Measurements from ENCODE around the gene MAP6D1. TPM values are rescaled to one million over a fixed set of nuclear protein-coding genes. Genes with fewer than 3 reads are reported as not detected.

The MAP6D1 gene
- total and polyA plus RNA-seq, 2 of the 4 experiments (the other 2 are of a cell fraction): 2.7 to 5.2 TPM

DNA sequence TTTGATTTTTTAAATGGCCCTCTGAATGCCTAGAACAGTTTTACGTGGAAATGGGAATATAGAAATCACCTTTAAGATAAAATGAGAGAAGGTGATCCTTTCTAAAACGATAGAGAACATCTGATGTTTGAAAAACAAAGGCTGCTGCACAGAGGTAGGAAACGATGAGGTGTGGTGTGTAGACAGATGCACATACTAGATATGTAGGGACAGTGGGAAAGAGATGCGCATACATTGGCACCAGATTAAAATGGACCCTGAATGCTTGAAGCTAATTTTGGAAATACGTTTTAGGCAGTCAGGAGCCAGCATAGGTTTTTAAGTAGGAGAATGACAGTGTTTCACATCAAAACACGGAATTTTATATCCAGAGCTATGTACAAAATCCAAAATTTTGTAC lies 29.0 kb downstream of the MAP6D1 start:
- POLR2A ChIA-PET (ENCODE audit: unreplicated experiment): no interaction called here
- dilution Hi-C loops (cut with HindIII; ENCODE audit: low sequenced_read_pairs, unreplicated experiment): no loop called here

More for the DNA sequence above, 29.0 kb downstream of the MAP6D1 start:
- Histone ChIP-seq H4K91ac (ENCODE audit: insufficient read depth, low read depth, low read length) (no peak overlapping the region), H3K9ac (ENCODE audit: low read depth, low read length) (no peak overlapping the region), H3K4ac (ENCODE audit: low read depth, low read length) (no peak overlapping the region), H2BK20ac (ENCODE audit: low read depth, low read length) (no peak overlapping the region), H3K18ac (ENCODE audit: low read depth, low read length) (no peak overlapping the region), H2AK9ac (replicated peaks; ENCODE audit: low read depth, low read length, poor library complexity) (no peak overlapping the region), H3K14ac (replicated peaks; ENCODE audit: low read depth, low read length) (no peak overlapping the region), H4K8ac (ENCODE audit: low read depth in 2 of 2, low read length in 2 of 2) (no peak overlapping the region), H2BK5ac (ENCODE audit: low read depth, low read length, poor library complexity, severe bottlenecking) (no peak overlapping the region), H3K4me1 (ENCODE audit: control insufficient read depth, insufficient read depth, low read length) (no peaks in the 10 kb centered on the region), H3K56ac (ENCODE audit: extremely low read depth, insufficient read depth, low read length) (no peak overlapping the region), H3K27ac (ENCODE audit: insufficient read depth, low read length) (no peak overlapping the region), H4K5ac (ENCODE audit: low read depth, low read length) (no peak overlapping the region), H2AFZ (replicated peaks; ENCODE audit: low read length, poor library complexity) (no peak overlapping the region), H3K27me3 (ENCODE audit: control insufficient read depth, insufficient read depth, low read length) (no peaks in the 10 kb centered on the region), H2BK15ac (ENCODE audit: low read depth, low read length) (no peak overlapping the region), H3K23ac (ENCODE audit: low read depth, low read length) (no peak overlapping the region), H3K9me1 (ENCODE audit: insufficient read depth, low read length) (no peaks in the 10 kb centered on the region), H2AK5ac (ENCODE audit: low read depth, low read length) (no peak overlapping the region), H3K4me2 (ENCODE audit: low read depth, low read length) (no peak overlapping the region), H3K79me1 (ENCODE audit: low read depth in 1 of 2, low read length in 2 of 2) (peaks cover 7 to 16% of the 10 kb centered on the region in 2 experiments), H3K4me3 (ENCODE audit: insufficient read depth, low read depth, low read length) (no peak overlapping the region), H3K36me3 (ENCODE audit: control insufficient read depth, insufficient read depth, low read length) (peaks cover 49% of the 10 kb centered on the region), H4K20me1 (ENCODE audit: insufficient read depth, low read length) (no peaks in the 10 kb centered on the region), H2BK120ac (ENCODE audit: low read depth, low read length) (no peak overlapping the region), H3K9me3 (ENCODE audit: control insufficient read depth, insufficient read depth, low read length) (no peaks in the 10 kb centered on the region)
- DNase-seq: no peak
- BruUV-seq (replicated peaks): no TSS peak
- CTCF ChIA-PET: no interaction called here
- TF ChIP-seq NFE2L2 (IDR thresholded peaks at IDR 0.05; ENCODE audit: low read depth, low read length): no peak
- TF ChIP-seq FOS (IDR thresholded peaks at IDR 0.05; ENCODE audit: low read depth, low read length): no peak
- TF ChIP-seq MAFK (IDR thresholded peaks at IDR 0.05; ENCODE audit: low read depth, low read length): no peak
- no peak for TF ChIP-seq CEBPB (IDR thresholded peaks at IDR 0.05; ENCODE audit: low read depth, low read length)
- no peak for TF ChIP-seq MXI1 (IDR thresholded peaks at IDR 0.05; ENCODE audit: borderline replicate concordance, low read depth, low read length)
- TF ChIP-seq CHD1 (IDR thresholded peaks at IDR 0.05; ENCODE audit: low read depth, low read length): no peak
- TF ChIP-seq ELK1 (IDR thresholded peaks at IDR 0.05; ENCODE audit: borderline replicate concordance, low read depth, low read length): no peak
- TF ChIP-seq BHLHE40 (IDR thresholded peaks at IDR 0.05; ENCODE audit: low read depth, low read length): no peak
- TF ChIP-seq RAD21 (IDR thresholded peaks at IDR 0.05; ENCODE audit: low read length): no peak
- TF ChIP-seq RFX5 (IDR thresholded peaks at IDR 0.05; ENCODE audit: low read depth, low read length): no peak
- WGBS, 2 experiments (ENCODE audit: extremely low coverage in 2 of 2, insufficient read length in 1 of 2): 100% methylated on average over 4 of the region's 6 CpGs; no CpG with 5 or more reads in 1 of the 2 experiments
- no peak for ATAC-seq (ENCODE audit: low read depth)
- in situ Hi-C loops (cut with MboI; ENCODE audit: low sequenced_read_pairs): no loop called here
- intact Hi-C loops (cut with micrococcal nuclease): no loop called here

All from IMR-90 (cell line).